ENCODE measurements around the gene UPK3B.
"Not testable (repeated sequence)": the region's sequence is repeated elsewhere in the genome, so short reads cannot be mapped to it uniquely, and the experiment has no call there.

GRCh38 chr7:76465950-76466349 is 44.4 kb upstream of the UPK3B start:
- TF ChIP-seq, protein P1, sequence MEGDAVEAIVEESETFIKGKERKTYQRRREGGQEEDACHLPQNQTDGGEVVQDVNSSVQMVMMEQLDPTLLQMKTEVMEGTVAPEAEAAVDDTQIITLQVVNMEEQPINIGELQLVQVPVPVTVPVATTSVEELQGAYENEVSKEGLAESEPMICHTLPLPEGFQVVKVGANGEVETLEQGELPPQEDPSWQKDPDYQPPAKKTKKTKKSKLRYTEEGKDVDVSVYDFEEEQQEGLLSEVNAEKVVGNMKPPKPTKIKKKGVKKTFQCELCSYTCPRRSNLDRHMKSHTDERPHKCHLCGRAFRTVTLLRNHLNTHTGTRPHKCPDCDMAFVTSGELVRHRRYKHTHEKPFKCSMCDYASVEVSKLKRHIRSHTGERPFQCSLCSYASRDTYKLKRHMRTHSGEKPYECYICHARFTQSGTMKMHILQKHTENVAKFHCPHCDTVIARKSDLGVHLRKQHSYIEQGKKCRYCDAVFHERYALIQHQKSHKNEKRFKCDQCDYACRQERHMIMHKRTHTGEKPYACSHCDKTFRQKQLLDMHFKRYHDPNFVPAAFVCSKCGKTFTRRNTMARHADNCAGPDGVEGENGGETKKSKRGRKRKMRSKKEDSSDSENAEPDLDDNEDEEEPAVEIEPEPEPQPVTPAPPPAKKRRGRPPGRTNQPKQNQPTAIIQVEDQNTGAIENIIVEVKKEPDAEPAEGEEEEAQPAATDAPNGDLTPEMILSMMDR (IDR thresholded peaks at IDR 0.05): not testable (repeated sequence)
- not testable (repeated sequence) for TF ChIP-seq POLR2A (IDR thresholded peaks at IDR 0.05)
